Fibroblast of villous mesenchyme (primary cell): ENCODE data around the gene DCBLD1. TPM values are rescaled to one million over a fixed set of nuclear protein-coding genes. Genes with fewer than 3 reads are reported as not detected.

Source experiments
- DNase-seq: peaks from one replicate; pipeline ENCODE4 v3.0.0-alpha.2; 2010; ENCODE audit warnings: low read depth
- H3K4me3 ChIP-seq: 2 replicates; pipeline ENCODE4 v1.5.1; 2011; ENCODE audit warnings: low read depth, mild to moderate bottlenecking, low read length
- total RNA-seq: library from RNA; depleted of rRNA; stranded (reverse); fragments of >200 nt; gene quantifications from 2 replicates; pipeline ENCODE4 v1.2.3, GENCODE V29; 2012
- TF ChIP-seq, protein P1 (sequence below): IDR thresholded peaks from 2 replicates; pipeline ENCODE4 v1.5.1; 2012; ENCODE audit warnings: low read depth, mild to moderate bottlenecking, low read length; ENCODE audit not compliant: insufficient read depth

The DCBLD1 gene
- total RNA-seq, 1 donor: 69.1 TPM

DNA sequence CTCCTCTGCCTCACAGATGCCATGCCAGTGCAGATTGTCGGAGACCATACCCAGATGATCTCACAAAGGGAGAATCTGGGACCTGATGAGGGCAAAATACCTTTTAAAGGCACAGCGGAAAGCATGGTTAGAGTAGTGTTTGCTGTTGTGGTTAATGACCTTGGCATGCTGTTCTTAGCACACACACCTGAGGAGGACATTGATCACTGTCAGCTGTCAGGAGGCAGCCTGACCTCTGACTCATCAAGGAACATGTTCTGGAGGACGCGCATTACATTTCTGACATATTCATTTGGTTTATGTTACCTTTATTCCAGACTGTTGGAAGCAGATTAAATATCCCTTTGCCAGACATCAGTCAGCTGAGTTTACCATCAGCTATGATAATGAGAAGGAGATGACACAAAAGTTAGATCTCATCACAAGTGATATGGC, 62.7 kb downstream of the DCBLD1 start:
- no peak overlapping the region for H3K4me3 ChIP-seq
- DNase-seq: no peak
- TF ChIP-seq, protein P1, sequence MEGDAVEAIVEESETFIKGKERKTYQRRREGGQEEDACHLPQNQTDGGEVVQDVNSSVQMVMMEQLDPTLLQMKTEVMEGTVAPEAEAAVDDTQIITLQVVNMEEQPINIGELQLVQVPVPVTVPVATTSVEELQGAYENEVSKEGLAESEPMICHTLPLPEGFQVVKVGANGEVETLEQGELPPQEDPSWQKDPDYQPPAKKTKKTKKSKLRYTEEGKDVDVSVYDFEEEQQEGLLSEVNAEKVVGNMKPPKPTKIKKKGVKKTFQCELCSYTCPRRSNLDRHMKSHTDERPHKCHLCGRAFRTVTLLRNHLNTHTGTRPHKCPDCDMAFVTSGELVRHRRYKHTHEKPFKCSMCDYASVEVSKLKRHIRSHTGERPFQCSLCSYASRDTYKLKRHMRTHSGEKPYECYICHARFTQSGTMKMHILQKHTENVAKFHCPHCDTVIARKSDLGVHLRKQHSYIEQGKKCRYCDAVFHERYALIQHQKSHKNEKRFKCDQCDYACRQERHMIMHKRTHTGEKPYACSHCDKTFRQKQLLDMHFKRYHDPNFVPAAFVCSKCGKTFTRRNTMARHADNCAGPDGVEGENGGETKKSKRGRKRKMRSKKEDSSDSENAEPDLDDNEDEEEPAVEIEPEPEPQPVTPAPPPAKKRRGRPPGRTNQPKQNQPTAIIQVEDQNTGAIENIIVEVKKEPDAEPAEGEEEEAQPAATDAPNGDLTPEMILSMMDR: no peak

DNA sequence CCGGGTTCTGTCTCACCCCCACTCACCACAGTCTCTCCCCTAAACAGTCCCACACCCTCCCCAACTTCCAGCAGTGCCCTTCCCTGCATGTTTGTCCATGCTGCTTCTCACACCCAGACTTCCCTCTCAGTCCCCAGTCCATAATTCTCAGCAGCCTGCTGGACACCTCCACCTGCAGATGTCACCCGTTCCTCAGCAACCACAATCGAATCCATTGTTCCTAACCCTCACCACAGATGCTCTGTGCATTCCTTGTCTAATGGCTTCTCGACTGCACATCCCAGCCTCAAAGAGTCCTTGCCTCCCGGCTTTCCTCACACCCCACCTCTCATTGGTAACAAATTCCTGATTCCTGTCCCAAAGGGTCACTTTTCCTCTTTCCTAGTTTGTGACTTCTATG, 64.2 kb downstream of the DCBLD1 start:
- no peak overlapping the region for H3K4me3 ChIP-seq
- DNase-seq: no peak
- TF ChIP-seq, protein P1: no peak

DNA sequence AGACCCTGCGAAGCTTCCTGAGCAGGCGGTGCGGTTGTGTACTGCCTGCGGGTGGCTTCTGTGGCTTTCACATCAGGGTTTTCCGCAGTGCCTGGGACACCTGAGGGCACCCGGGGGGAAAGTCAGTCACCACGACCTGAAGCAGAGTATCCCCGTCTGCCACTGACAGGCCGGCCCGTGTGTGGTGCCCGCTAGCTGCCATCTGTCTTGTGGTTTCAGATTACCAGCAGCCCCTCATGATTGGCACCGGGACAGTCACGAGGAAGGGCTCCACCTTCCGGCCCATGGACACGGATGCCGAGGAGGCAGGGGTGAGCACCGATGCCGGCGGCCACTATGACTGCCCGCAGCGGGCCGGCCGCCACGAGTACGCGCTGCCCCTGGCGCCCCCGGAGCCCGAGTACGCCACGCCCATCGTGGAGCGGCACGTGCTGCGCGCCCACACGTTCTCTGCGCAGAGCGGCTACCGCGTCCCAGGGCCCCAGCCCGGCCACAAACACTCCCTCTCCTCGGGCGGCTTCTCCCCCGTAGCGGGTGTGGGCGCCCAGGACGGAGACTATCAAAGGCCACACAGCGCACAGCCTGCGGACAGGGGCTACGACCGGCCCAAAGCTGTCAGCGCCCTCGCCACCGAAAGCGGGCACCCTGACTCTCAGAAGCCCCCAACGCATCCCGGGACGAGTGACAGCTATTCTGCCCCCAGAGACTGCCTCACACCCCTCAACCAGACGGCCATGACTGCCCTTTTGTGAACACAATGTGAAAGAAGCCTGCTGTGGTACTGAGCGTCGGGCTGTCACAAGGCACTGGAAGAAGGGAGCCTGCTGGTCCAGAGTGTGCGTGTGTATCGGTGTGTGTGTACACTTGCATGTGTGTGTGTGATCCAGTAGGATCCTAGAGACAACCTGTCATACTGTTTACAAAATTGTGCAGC, 65.5 kb downstream of the DCBLD1 start:
- DNase-seq: peak; percentile 45
- H3K4me3 ChIP-seq: peak overlapping the region; percentile 21
- TF ChIP-seq, protein P1: no peak

DNA sequence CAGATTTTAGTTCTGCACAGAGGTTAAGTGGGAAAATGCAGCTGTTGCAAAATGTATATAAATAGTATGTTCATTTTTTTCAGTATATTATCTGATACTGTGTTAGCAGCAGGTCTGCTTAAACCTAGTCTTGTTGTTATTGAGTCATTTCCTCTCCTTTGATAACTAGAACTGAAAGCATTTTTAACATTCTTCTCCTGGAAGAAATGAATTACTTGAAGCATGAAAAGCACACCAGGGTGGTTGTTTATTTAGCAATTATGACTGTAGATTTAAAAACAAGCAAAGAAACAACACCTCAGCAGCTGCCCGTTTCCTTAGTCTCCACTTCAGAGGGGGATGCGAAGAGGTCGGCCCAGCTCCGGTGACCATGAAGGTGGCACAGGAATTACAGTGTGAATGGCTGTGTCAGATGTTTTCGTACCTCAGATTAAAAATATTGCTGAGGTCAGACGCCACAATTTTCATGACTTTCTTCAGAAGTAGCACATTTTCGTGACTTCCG, 66.4 kb downstream of the DCBLD1 start:
- TF ChIP-seq, protein P1: no peak
- no peak overlapping the region for H3K4me3 ChIP-seq
- peak; percentile 73 for DNase-seq

DNA sequence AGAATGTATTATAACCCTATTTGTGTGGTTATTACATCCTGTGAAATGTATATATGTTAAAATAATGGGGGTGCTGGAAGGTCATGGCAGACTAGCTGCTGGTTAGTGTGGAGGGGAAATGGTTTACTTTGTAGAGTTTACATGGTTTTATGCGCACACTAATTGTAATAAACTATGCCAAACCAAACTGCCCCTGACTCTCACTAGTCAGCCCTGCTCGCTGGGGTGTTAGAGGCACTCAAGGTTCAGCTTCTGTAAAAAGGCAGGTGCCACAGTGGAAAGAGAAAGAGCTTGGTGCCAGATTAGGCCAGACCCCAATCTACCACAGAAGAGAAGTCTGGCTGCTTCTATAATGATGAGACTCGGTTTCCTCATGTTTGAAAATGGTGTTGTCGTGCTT, 67.1 kb downstream of the DCBLD1 start:
- no peak overlapping the region for H3K4me3 ChIP-seq
- TF ChIP-seq, protein P1: no peak
- DNase-seq: no peak

DNA sequence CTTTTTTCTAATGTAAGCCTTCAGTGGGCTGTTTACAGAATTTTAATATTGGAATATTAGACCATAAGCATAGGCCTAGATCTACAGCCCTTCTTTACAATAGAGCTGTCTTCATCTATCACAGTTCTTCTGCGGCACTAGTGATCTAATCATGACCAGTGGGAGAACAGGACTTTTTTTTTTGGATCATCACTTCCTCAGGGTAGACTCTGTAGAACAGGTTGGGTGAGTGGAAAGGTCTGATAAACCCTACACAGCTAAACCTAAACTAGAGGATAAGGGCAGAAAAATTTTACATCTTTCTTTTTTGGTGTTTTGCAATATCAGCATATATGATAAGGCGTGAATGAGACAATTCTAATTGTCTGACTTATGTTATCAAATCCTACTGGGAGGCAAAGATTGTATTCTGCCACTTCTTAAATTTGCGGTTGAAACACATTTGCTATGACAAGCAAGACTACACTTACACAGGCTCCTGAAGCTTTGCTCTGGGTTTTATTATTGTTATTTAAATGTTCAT, 67.7 kb downstream of the DCBLD1 start:
- no peak overlapping the region for H3K4me3 ChIP-seq
- TF ChIP-seq, protein P1: no peak

More for the DNA sequence above, 67.7 kb downstream of the DCBLD1 start:
- DNase-seq: no peak
